ENCODE results near the gene RTTN. TPM values are rescaled to one million over a fixed set of nuclear protein-coding genes. Genes with fewer than 3 reads are reported as not detected.

Gene RTTN
- total RNA-seq, 1 donor from 2014 or later: 15.8 TPM

- Mint-ChIP-seq H3K36me3 (ENCODE audit: low read depth, unreplicated experiment) (peaks cover 6% of the 10 kb centered on the region), H3K9me3 (ENCODE audit: unreplicated experiment) (no peaks in the 10 kb centered on the region), H3K4me3 (ENCODE audit: unreplicated experiment) (no peak overlapping the region), H3K4me1 (ENCODE audit: unreplicated experiment) (peaks cover 5% of the 10 kb centered on the region), H3K27ac (ENCODE audit: unreplicated experiment) (no peak overlapping the region), H3K27me3 (ENCODE audit: unreplicated experiment) (no peaks in the 10 kb centered on the region)
- TF ChIP-seq CTCF (IDR thresholded peaks at IDR 0.05; ENCODE audit: unreplicated experiment): no peak
- no peak for DNase-seq (ENCODE audit: low spot score)
Measured at GRCh38 chr18:70037431-70038061, 167.9 kb downstream of the RTTN start.

- no peaks in the 10 kb centered on the region for H3K9me3 Mint-ChIP-seq (ENCODE audit: unreplicated experiment)
- peaks cover 7% of the 10 kb centered on the region for H3K36me3 Mint-ChIP-seq (ENCODE audit: low read depth, unreplicated experiment)
- no peak overlapping the region for H3K4me3 Mint-ChIP-seq (ENCODE audit: unreplicated experiment)
- DNase-seq (ENCODE audit: low spot score): no peak
- no peak overlapping the region for H3K27ac Mint-ChIP-seq (ENCODE audit: unreplicated experiment)
- TF ChIP-seq CTCF (IDR thresholded peaks at IDR 0.05; ENCODE audit: unreplicated experiment): no peak
- no peaks in the 10 kb centered on the region for H3K27me3 Mint-ChIP-seq (ENCODE audit: unreplicated experiment)
- H3K4me1 Mint-ChIP-seq (ENCODE audit: unreplicated experiment): peaks cover 5% of the 10 kb centered on the region
Measured at GRCh38 chr18:70036771-70037347, 168.6 kb downstream of the RTTN start.

- Mint-ChIP-seq H3K9me3 (ENCODE audit: unreplicated experiment) (no peaks in the 10 kb centered on the region), H3K27me3 (ENCODE audit: unreplicated experiment) (no peaks in the 10 kb centered on the region), H3K36me3 (ENCODE audit: low read depth, unreplicated experiment) (peaks cover 7% of the 10 kb centered on the region), H3K4me3 (ENCODE audit: unreplicated experiment) (no peak overlapping the region), H3K27ac (ENCODE audit: unreplicated experiment) (no peak overlapping the region), H3K4me1 (ENCODE audit: unreplicated experiment) (peaks cover 5% of the 10 kb centered on the region)
- no peak for DNase-seq (ENCODE audit: low spot score)
- TF ChIP-seq CTCF (IDR thresholded peaks at IDR 0.05; ENCODE audit: unreplicated experiment): no peak
Measured at GRCh38 chr18:70036168-70036567, 169.3 kb downstream of the RTTN start.

GRCh38 chr18:70031221-70031620 is 174.3 kb downstream of the RTTN start:
- H3K27ac Mint-ChIP-seq (ENCODE audit: unreplicated experiment): no peak overlapping the region
- H3K4me3 Mint-ChIP-seq (ENCODE audit: unreplicated experiment): no peak overlapping the region
- H3K4me1 Mint-ChIP-seq (ENCODE audit: unreplicated experiment): peaks cover 3% of the 10 kb centered on the region
- H3K9me3 Mint-ChIP-seq (ENCODE audit: unreplicated experiment): no peaks in the 10 kb centered on the region
- peaks cover 7% of the 10 kb centered on the region for H3K36me3 Mint-ChIP-seq (ENCODE audit: low read depth, unreplicated experiment)
- no peak for TF ChIP-seq CTCF (IDR thresholded peaks at IDR 0.05; ENCODE audit: unreplicated experiment)
- DNase-seq (ENCODE audit: low spot score): no peak
- no peaks in the 10 kb centered on the region for H3K27me3 Mint-ChIP-seq (ENCODE audit: unreplicated experiment)

GRCh38 chr18:70030728-70031127 is 174.8 kb downstream of the RTTN start:
- Mint-ChIP-seq H3K9me3 (ENCODE audit: unreplicated experiment) (no peaks in the 10 kb centered on the region), H3K36me3 (ENCODE audit: low read depth, unreplicated experiment) (peaks cover 7% of the 10 kb centered on the region), H3K27ac (ENCODE audit: unreplicated experiment) (no peak overlapping the region), H3K4me3 (ENCODE audit: unreplicated experiment) (no peak overlapping the region), H3K27me3 (ENCODE audit: unreplicated experiment) (no peaks in the 10 kb centered on the region), H3K4me1 (ENCODE audit: unreplicated experiment) (peaks cover 7% of the 10 kb centered on the region)
- no peak for TF ChIP-seq CTCF (IDR thresholded peaks at IDR 0.05; ENCODE audit: unreplicated experiment)
- no peak for DNase-seq (ENCODE audit: low spot score)

Data from endothelial cell (in vitro differentiated cells).